Urinary bladder (tissue), 4 donors: ENCODE measurements around the gene RALB. TPM values are rescaled to one million over a fixed set of nuclear protein-coding genes. Genes with fewer than 3 reads are reported as not detected.
"Not testable (repeated sequence)": the region's sequence is repeated elsewhere in the genome, so short reads cannot be mapped to it uniquely, and the experiment has no call there.

Experiments used
- DNase-seq: peaks from one replicate; pipeline ENCODE4 v3.0.0-alpha.2; 2015; ENCODE audit errors: extremely low spot score
- H3K27ac ChIP-seq: one replicate; pipeline ENCODE4 v1.5.1; 2013; ENCODE audit warnings: low read depth, mild to moderate bottlenecking, moderate library complexity
- H3K36me3 ChIP-seq: one replicate; pipeline ENCODE4 v1.6.1; 2013; ENCODE audit warnings: mild to moderate bottlenecking, moderate library complexity; ENCODE audit not compliant: insufficient read depth
- H3K4me1 ChIP-seq: one replicate; pipeline ENCODE4 v1.6.1; 2013; ENCODE audit warnings: mild to moderate bottlenecking, moderate library complexity; ENCODE audit not compliant: insufficient read depth
- H3K4me3 ChIP-seq: one replicate; pipeline ENCODE4 v1.5.1; 2013; ENCODE audit warnings: low read depth, low read length
- WGBS: extraction: QIAGEN DNeasy Blood & Tissue Kit; methylation state at CpG from one replicate; pipeline ENCODE4 v1.1.7; 2013; 5-methylcytosine and 5-hydroxymethylcytosine counted together
- polyA plus RNA-seq: library from polyadenylated mRNA; stranded (reverse); fragments of 200-250 nt; gene quantifications from one replicate; pipeline ENCODE4 v1.2.3, GENCODE V29; 2013
- total RNA-seq: library from RNA; depleted of rRNA; stranded (reverse); fragments of >200 nt; gene quantifications from one replicate; pipeline ENCODE4 v1.2.3, GENCODE V29; 2014
- donor health status: healthy with polysubstance abuse.
- donor health status: healthy.

RALB gene
- total and polyA plus RNA-seq, 2 donors: 60.9 to 72.2 TPM

DNA sequence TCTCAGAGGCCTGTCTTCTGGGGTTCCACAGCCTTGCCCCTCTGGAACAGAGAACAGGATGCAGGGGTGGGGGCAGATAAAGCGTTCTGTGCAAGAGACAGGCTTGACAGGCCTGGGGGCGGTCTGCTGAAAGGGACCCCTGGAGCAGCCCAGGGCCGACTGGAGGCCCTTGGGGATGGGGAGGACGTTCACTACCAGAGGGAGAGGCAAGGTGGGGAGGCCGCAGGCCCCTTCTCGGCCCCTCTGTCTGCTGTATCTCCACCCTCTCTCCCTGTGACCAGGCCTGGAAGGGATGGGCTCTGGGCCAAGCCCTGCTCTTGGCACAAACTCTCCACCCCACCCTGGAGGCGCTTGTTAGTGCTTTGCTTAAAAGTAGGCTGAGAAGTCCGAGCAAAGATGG is 66.0 kb downstream of the RALB start:
- H3K4me3 ChIP-seq: no peak overlapping the region
- H3K36me3 ChIP-seq: no peaks in the 10 kb centered on the region
- no peak overlapping the region for H3K27ac ChIP-seq
- no peak for DNase-seq
- H3K4me1 ChIP-seq: no peaks in the 10 kb centered on the region
- 43% methylated on average over 8 of the region's 8 CpGs for WGBS

DNA sequence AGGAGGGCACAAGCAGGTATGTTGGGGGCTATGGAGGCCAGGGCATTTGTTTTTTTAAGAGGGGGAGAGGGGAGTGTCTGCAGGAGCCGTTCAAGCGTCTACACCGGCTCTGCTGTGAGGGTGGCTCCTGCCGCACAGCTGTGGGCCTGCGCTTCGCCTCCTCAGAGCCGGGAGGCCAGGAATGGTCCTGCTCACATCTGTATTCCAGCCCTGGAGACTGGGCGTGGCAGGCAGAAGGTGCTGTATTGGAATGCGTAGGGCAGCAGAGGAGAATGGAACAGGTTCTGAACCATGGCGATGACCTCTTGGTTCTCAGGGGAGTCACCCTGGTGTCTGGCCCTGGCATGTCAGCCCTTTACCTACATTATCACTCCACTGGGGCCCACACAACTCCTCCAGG is 66.5 kb downstream of the RALB start:
- Histone ChIP-seq H3K4me1 (no peaks in the 10 kb centered on the region), H3K4me3 (no peak overlapping the region), H3K36me3 (no peaks in the 10 kb centered on the region), H3K27ac (no peak overlapping the region)
- 57% methylated on average over 10 of the region's 10 CpGs for WGBS
- no peak for DNase-seq

GRCh38 chr2:120319686-120320317 is 67.2 kb downstream of the RALB start:
- DNase-seq: no peak
- H3K4me3 ChIP-seq: no peak overlapping the region
- WGBS: 86% methylated on average over 18 of the region's 18 CpGs
- H3K4me1 ChIP-seq: no peaks in the 10 kb centered on the region
- H3K36me3 ChIP-seq: no peaks in the 10 kb centered on the region
- H3K27ac ChIP-seq: no peak overlapping the region

DNA sequence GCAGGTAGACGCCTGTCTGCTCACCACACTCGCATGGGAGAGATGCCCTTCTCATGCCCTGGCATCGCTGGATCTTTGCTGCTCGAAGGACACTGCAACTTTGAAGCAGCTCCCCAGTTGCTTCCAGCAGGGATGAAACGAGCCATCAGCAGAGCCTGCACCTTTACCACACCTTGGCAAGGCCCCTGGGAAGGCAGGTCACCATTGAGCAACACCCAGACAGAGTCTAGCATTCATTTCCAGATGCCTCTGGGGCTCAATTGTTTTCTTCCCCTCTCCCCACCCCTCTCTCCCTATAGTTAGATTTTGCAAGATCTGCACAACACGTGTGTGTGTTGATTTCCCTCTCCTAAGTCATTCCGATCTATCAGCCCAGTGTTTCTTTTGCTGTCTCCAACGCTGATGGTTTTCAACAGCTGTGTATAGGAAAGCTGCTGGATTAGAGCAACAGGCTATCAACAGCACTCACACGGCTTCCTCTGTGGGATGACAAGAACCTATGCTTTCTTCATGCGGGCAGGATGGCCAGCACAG is 67.7 kb downstream of the RALB start:
- Histone ChIP-seq H3K4me1 (no peaks in the 10 kb centered on the region), H3K36me3 (no peaks in the 10 kb centered on the region), H3K4me3 (no peak overlapping the region), H3K27ac (no peak overlapping the region)
- no peak for DNase-seq
- WGBS: 88% methylated on average over 10 of the region's 10 CpGs

DNA sequence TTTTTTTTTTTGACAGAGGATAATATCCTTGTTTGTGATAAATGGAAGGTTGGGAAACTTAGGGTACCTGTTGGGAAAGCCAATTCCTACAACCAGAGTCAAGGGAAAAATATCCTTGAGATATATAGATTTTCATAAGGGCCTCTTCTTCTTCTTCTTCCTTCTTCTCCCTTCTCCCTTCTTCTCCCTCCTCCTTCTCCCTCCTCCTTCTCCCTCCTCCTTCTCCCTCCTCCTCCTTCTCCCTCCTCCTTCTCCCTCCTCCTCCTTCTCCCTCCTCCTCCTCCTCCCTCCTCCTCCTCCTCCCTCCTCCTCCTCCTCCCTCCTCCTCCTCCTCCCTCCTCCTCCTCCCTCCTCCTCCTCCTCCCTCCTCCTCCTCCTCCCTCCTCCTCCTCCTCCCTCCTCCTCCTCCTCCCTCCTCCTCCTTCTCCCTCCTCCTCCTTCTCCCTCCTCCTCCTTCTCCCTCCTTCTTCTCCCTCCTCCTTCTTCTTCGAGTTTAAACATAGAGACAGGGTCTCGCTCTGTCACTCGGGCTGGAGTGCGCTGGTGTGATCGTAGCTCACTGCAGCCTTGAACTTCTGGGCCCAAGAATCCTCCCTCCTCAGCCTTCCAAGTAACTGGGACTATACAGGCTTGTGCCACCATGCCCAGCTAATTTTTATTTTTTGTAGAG is 68.4 kb downstream of the RALB start:
- H3K36me3 ChIP-seq, H3K4me3 ChIP-seq, H3K4me1 ChIP-seq, H3K27ac ChIP-seq, DNase-seq: not testable (repeated sequence)
- 94% methylated on average over 5 of the region's 5 CpGs for WGBS

GRCh38 chr2:120321721-120322284 is 69.2 kb downstream of the RALB start:
- H3K4me1 ChIP-seq: no peaks in the 10 kb centered on the region
- H3K36me3 ChIP-seq: no peaks in the 10 kb centered on the region
- no peak overlapping the region for H3K27ac ChIP-seq
- WGBS: 96% methylated on average over 10 of the region's 10 CpGs
- no peak for DNase-seq
- no peak overlapping the region for H3K4me3 ChIP-seq

- no peaks in the 10 kb centered on the region for H3K36me3 ChIP-seq
- DNase-seq: no peak
- WGBS: 98% methylated on average over 7 of the region's 7 CpGs
- H3K27ac ChIP-seq: no peak overlapping the region
- no peaks in the 10 kb centered on the region for H3K4me1 ChIP-seq
- H3K4me3 ChIP-seq: no peak overlapping the region
Observed at GRCh38 chr2:120322329-120322728, 69.7 kb downstream of the RALB start.

DNA sequence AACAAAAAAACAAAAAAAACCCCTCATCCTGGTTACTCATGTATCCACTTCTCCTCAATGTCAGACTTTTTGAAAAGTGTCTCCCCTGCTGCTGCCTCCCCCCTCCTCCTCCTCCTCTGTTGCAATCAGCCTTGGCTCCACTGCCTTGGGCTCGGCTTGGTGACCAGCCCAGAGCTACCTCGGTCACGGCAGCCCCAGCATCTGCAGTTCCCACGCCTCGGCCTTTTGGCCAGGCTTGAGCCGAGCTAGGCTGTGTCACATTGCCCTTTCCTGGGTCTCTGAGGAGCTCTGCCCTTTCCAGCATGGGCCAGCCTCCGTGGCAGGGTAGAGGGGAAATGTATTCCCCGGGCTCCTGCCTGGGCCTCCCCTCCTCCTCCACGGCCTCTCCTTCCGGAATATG is 70.6 kb downstream of the RALB start:
- no peaks in the 10 kb centered on the region for H3K36me3 ChIP-seq
- no peak for DNase-seq
- no peaks in the 10 kb centered on the region for H3K4me1 ChIP-seq
- H3K27ac ChIP-seq: no peak overlapping the region
- WGBS: 63% methylated on average over 10 of the region's 10 CpGs
- H3K4me3 ChIP-seq: no peak overlapping the region

- H3K27ac ChIP-seq: no peak overlapping the region
- WGBS: 78% methylated on average over 10 of the region's 10 CpGs
- H3K4me3 ChIP-seq: no peak overlapping the region
Observed at GRCh38 chr2:120323807-120324399, 71.3 kb downstream of the RALB start.

DNA sequence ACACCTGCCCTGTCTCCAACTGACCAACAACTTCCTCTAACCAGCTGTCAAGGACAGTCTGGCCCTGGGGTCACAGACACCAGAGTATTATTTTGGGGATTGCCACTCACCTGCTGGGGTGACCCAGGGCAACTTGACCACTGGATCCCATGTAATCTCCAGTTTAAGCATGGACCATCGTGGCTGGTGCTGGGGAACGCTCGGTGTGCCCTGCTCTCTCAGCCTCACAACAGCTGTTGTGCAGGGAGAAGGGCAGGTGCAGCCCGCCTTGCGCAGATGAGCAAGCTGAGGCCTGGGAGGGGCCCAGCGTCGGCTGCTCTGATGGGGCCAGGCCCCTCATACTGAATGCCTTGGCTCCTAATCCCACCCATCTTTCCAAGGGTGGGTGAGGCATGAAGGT is 72.3 kb downstream of the RALB start:
- no peaks in the 10 kb centered on the region for H3K36me3 ChIP-seq
- H3K27ac ChIP-seq: no peak overlapping the region
- 95% methylated on average over 7 of the region's 7 CpGs for WGBS
- no peak for DNase-seq
- no peaks in the 10 kb centered on the region for H3K4me1 ChIP-seq
- no peak overlapping the region for H3K4me3 ChIP-seq

More at GRCh38 chr2:120323807-120324399, 71.3 kb downstream of the RALB start:
- no peak for DNase-seq
- Histone ChIP-seq H3K4me1 (no peaks in the 10 kb centered on the region), H3K36me3 (no peaks in the 10 kb centered on the region)

DNA sequence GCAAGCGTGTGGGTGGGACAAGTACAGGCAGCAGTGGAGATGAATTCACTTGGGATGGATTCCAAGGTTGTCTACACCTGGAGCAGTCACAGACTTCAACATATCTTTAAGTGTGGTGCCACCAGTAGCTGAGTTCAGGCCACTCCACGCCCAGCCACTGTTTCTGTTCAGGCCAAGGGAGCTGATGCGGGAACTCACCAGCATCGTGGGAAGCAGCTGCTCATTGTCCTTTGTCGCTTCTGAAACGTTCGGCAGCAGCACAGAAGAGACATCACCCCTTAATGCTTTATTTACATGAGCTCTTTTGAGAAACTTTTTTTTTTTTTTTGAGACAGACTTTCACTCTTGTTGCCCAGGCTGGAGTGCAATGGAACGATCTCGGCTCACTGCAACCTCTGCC is 73.4 kb downstream of the RALB start:
- H3K36me3 ChIP-seq: no peaks in the 10 kb centered on the region

GRCh38 chr2:120330946-120331822 is 78.5 kb downstream of the RALB start:
- Histone ChIP-seq H3K27ac (no peak overlapping the region), H3K4me3 (no peak overlapping the region), H3K4me1 (no peaks in the 10 kb centered on the region), H3K36me3 (no peaks in the 10 kb centered on the region)
- 84% methylated on average over 24 of the region's 24 CpGs for WGBS
- no peak for DNase-seq

More for the DNA sequence above, 73.4 kb downstream of the RALB start:
- Histone ChIP-seq H3K27ac (no peak overlapping the region), H3K4me1 (no peaks in the 10 kb centered on the region), H3K4me3 (no peak overlapping the region)
- WGBS: 72% methylated on average over 9 of the region's 9 CpGs
- no peak for DNase-seq

GRCh38 chr2:120331903-120332302 is 79.3 kb downstream of the RALB start:
- no peaks in the 10 kb centered on the region for H3K4me1 ChIP-seq
- no peaks in the 10 kb centered on the region for H3K36me3 ChIP-seq
- WGBS: 72% methylated on average over 4 of the region's 4 CpGs
- no peak overlapping the region for H3K27ac ChIP-seq
- DNase-seq: no peak
- no peak overlapping the region for H3K4me3 ChIP-seq
